GM12878 (cell line): ENCODE data around the gene IRF1.

ENCODE experiments used
- BHLHE40 ChIP-seq, 2 experiments: fragments of 450-650 bp in 1 of 2; IDR thresholded peaks; 2 replicates each; pipeline ENCODE4 v1.6.1; 2011 to 2017; ENCODE audit warnings: low read depth in 2 of 2, borderline replicate concordance in 1 of 2, improper control_type of control experiment in 1 of 2, low read length in 1 of 2, mild to moderate bottlenecking in 1 of 2
- EP300 ChIP-seq, 2 experiments: fragments of 150-350 bp in 1 of 2; IDR thresholded peaks; 2 replicates each; pipeline ENCODE4 v1.6.1; 2011 to 2012; ENCODE audit warnings: low read depth in 2 of 2, low read length in 2 of 2, borderline replicate concordance in 1 of 2, improper control_type of control experiment in 1 of 2, inconsistent platforms in 1 of 2; ENCODE audit not compliant: control insufficient read depth in 1 of 2
- EZH2 ChIP-seq: IDR thresholded peaks from 2 replicates; pipeline ENCODE4 v1.6.1; 2012; ENCODE audit warnings: low read depth, mild to moderate bottlenecking, control low read depth, inconsistent platforms, low read length, borderline replicate concordance; ENCODE audit not compliant: control insufficient read depth
- HDAC6 ChIP-seq: fragments of 200-600 bp; sonication (generic); IDR thresholded peaks from one replicate; pipeline ENCODE4 v1.8.0; 2017; ENCODE audit warnings: antibody characterized with exemption; ENCODE audit not compliant: unreplicated experiment
- JUNB ChIP-seq: IDR thresholded peaks from 2 replicates; pipeline ENCODE4 v1.6.1; 2016; ENCODE audit warnings: antibody characterized with exemption, mild to moderate bottlenecking
- NFYB ChIP-seq: IDR thresholded peaks from 2 replicates; pipeline ENCODE4 v1.6.1; 2011; ENCODE audit warnings: low read depth, mild to moderate bottlenecking, low read length, improper control_type of control experiment, moderate library complexity; ENCODE audit not compliant: insufficient read depth
- NRF1 ChIP-seq: conservative IDR thresholded peaks from 2 replicates; pipeline ENCODE4 v1.6.1; 2011; ENCODE audit warnings: mild to moderate bottlenecking, low read depth, low read length, improper control_type of control experiment
- POLR2A ChIP-seq: IDR thresholded peaks from 2 replicates; pipeline ENCODE4 v1.6.1; 2011; ENCODE audit warnings: low read depth, mild to moderate bottlenecking, low read length
- SIN3A ChIP-seq: IDR thresholded peaks from 2 replicates; pipeline ENCODE4 v1.6.1; 2012; ENCODE audit warnings: low read depth, low read length, improper control_type of control experiment
- SPI1 ChIP-seq: IDR thresholded peaks from 2 replicates; pipeline ENCODE4 v1.6.1; 2011; ENCODE audit warnings: low read depth, mild to moderate bottlenecking, low read length, moderate library complexity, borderline replicate concordance; ENCODE audit not compliant: insufficient read depth
- TF ChIP-seq, protein P1 (sequence below): IDR thresholded peaks from 2 replicates; pipeline ENCODE4 v1.6.1; 2011; ENCODE audit warnings: borderline replicate concordance, low read depth, mild to moderate bottlenecking, moderate library complexity, low read length; ENCODE audit not compliant: insufficient read depth, poor library complexity, severe bottlenecking
- TF ChIP-seq, protein P2 (sequence below): fragments of 450-650 bp; IDR thresholded peaks from 2 replicates; pipeline ENCODE4 v1.6.1; 2018; ENCODE audit warnings: mild to moderate bottlenecking, low read depth, moderate library complexity; ENCODE audit not compliant: partially characterized antibody
- TF ChIP-seq, protein P3 (sequence below), 3 experiments: IDR thresholded peaks in 2 of 3; conservative IDR thresholded peaks in 1 of 3; 2 replicates each; pipeline ENCODE4 v1.5.1; 2011; ENCODE audit warnings: low read depth in 3 of 3, low read length in 3 of 3, mild to moderate bottlenecking in 3 of 3, control low read depth in 2 of 3, moderate library complexity in 2 of 3, inconsistent platforms in 1 of 3, mixed read lengths in 1 of 3; ENCODE audit not compliant: control insufficient read depth in 2 of 3, insufficient read depth in 1 of 3; ENCODE audit errors: extremely low read depth in 1 of 3
- TF ChIP-seq, protein P4 (sequence below): IDR thresholded peaks from 2 replicates; pipeline ENCODE4 v1.6.1; 2011; ENCODE audit warnings: low read depth, mild to moderate bottlenecking, low read length, moderate library complexity, borderline replicate concordance; ENCODE audit errors: extremely low read depth

DNA sequence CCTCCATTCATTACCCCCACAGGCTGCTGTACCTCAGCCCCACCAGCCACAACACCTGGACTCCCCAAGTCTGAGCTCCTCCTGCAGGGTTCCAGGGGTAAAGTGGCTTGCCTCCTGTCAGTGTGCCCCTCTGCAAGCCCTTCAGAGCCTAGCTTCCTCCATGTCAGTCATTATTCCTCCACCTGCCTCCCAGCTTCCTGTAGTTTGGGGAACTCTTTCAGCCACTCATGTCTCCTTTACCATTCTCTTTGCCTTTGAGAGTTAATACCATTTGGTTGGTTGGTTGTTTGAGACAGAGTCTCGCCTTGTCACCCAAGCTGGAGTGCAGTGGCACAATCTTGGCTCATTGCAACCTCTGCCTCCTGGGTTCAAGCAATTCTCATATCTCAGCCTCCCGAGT is 36.2 kb downstream of the IRF1 start:
- no peak for TF ChIP-seq EP300 (IDR thresholded peaks at IDR 0.05; ENCODE audit: borderline replicate concordance in 1 of 2, control insufficient read depth in 1 of 2, low read depth in 2 of 2, low read length in 2 of 2)
- no peak for TF ChIP-seq BHLHE40 (IDR thresholded peaks at IDR 0.05; ENCODE audit: borderline replicate concordance in 1 of 2, low read depth in 2 of 2, low read length in 1 of 2)
- TF ChIP-seq, protein P1, sequence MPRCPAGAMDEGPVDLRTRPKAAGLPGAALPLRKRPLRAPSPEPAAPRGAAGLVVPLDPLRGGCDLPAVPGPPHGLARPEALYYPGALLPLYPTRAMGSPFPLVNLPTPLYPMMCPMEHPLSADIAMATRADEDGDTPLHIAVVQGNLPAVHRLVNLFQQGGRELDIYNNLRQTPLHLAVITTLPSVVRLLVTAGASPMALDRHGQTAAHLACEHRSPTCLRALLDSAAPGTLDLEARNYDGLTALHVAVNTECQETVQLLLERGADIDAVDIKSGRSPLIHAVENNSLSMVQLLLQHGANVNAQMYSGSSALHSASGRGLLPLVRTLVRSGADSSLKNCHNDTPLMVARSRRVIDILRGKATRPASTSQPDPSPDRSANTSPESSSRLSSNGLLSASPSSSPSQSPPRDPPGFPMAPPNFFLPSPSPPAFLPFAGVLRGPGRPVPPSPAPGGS = no peak
- TF ChIP-seq HDAC6 = no peak
- TF ChIP-seq, protein P2, sequence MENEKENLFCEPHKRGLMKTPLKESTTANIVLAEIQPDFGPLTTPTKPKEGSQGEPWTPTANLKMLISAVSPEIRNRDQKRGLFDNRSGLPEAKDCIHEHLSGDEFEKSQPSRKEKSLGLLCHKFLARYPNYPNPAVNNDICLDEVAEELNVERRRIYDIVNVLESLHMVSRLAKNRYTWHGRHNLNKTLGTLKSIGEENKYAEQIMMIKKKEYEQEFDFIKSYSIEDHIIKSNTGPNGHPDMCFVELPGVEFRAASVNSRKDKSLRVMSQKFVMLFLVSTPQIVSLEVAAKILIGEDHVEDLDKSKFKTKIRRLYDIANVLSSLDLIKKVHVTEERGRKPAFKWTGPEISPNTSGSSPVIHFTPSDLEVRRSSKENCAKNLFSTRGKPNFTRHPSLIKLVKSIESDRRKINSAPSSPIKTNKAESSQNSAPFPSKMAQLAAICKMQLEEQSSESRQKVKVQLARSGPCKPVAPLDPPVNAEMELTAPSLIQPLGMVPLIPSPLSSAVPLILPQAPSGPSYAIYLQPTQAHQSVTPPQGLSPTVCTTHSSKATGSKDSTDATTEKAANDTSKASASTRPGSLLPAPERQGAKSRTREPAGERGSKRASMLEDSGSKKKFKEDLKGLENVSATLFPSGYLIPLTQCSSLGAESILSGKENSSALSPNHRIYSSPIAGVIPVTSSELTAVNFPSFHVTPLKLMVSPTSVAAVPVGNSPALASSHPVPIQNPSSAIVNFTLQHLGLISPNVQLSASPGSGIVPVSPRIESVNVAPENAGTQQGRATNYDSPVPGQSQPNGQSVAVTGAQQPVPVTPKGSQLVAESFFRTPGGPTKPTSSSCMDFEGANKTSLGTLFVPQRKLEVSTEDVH = no peak
- TF ChIP-seq NRF1 = no peak
- no peak for TF ChIP-seq SPI1
- TF ChIP-seq, protein P3, sequence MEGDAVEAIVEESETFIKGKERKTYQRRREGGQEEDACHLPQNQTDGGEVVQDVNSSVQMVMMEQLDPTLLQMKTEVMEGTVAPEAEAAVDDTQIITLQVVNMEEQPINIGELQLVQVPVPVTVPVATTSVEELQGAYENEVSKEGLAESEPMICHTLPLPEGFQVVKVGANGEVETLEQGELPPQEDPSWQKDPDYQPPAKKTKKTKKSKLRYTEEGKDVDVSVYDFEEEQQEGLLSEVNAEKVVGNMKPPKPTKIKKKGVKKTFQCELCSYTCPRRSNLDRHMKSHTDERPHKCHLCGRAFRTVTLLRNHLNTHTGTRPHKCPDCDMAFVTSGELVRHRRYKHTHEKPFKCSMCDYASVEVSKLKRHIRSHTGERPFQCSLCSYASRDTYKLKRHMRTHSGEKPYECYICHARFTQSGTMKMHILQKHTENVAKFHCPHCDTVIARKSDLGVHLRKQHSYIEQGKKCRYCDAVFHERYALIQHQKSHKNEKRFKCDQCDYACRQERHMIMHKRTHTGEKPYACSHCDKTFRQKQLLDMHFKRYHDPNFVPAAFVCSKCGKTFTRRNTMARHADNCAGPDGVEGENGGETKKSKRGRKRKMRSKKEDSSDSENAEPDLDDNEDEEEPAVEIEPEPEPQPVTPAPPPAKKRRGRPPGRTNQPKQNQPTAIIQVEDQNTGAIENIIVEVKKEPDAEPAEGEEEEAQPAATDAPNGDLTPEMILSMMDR (IDR thresholded peaks at IDR 0.05 in 2 of 3, conservative IDR thresholded peaks at IDR 0.05 in 1 of 3; ENCODE audit: control insufficient read depth in 2 of 3, extremely low read depth in 1 of 3, insufficient read depth in 1 of 3, low read depth in 3 of 3, low read length in 3 of 3) = no peak
- TF ChIP-seq JUNB = no peak
- no peak for TF ChIP-seq SIN3A
- no peak for TF ChIP-seq POLR2A
- TF ChIP-seq, protein P4, sequence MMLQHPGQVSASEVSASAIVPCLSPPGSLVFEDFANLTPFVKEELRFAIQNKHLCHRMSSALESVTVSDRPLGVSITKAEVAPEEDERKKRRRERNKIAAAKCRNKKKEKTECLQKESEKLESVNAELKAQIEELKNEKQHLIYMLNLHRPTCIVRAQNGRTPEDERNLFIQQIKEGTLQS = no peak
- TF ChIP-seq NFYB = no peak
- TF ChIP-seq EZH2 = no peak
